Adrenal gland (tissue), 12 donors: Measurements from ENCODE around the gene ST7. TPM values are rescaled to one million over a fixed set of nuclear protein-coding genes. Genes with fewer than 3 reads are reported as not detected.
"Not testable (repeated sequence)": the region's sequence is repeated elsewhere in the genome, so short reads cannot be mapped to it uniquely, and the experiment has no call there.

Experiments
- DNase-seq, 7 donors: peaks; one replicate each; pipeline ENCODE4 v3.0.0-alpha.2; 2019 to 2020
- H3K27ac ChIP-seq, 5 donors: fragments of 200-600 bp; sonication (generic) in 4 of 5; 1 replicate in 3 of 5; 2 replicates in 2 of 5; pipeline versions ENCODE4 v1.5.1 to v1.8.0; 2016 to 2020; ENCODE audit warnings: mild to moderate bottlenecking in 1 of 5
- H3K27me3 ChIP-seq: fragments of 200-600 bp; 2 replicates; pipeline ENCODE4 v1.8.0; 2021
- H3K36me3 ChIP-seq, 2 donors: fragments of 200-600 bp; replicated peaks in 1 of 2; 1 replicate in 1 of 2; 2 replicates in 1 of 2; pipeline versions ENCODE4 v1.5.1 to v1.8.0; 2018 to 2022
- H3K4me1 ChIP-seq, 2 donors: fragments of 200-600 bp; replicated peaks in 1 of 2; 1 replicate in 1 of 2; 2 replicates in 1 of 2; pipeline versions ENCODE4 v1.5.1 to v1.8.0; 2018 to 2021
- H3K4me3 ChIP-seq, 4 donors: fragments of 200-600 bp; sonication (generic) in 3 of 4; one replicate each; pipeline ENCODE4 v1.5.1; 2016 to 2018
- H3K9me3 ChIP-seq, 3 donors: fragments of 200-600 bp; sonication (generic) in 1 of 3; replicated peaks in 1 of 3; 1 replicate in 2 of 3; 2 replicates in 1 of 3; pipeline versions ENCODE4 v1.5.1 to v1.8.0; 2016 to 2021
- POLR2A ChIP-seq, 2 donors: fragments of 450-650 bp; IDR thresholded peaks; one replicate each; pipeline ENCODE4 v1.6.1; 2017; ENCODE audit warnings: antibody characterized with exemption in 2 of 2, mild to moderate bottlenecking in 2 of 2, moderate library complexity in 1 of 2
- WGBS, 4 donors: extraction: QIAGEN DNeasy Blood & Tissue Kit in 2 of 4; methylation state at CpG; one replicate each; pipeline versions ENCODE4 v1.1.5 to v1.1.7; 2013 to 2017; 5-methylcytosine and 5-hydroxymethylcytosine counted together
- intact Hi-C, 2 donors: fragments of 100-400 bp; cut with DNase I; formaldehyde crosslinking; loops; one replicate each; pipeline versions ENCODE4 v1.14.1 to v1.15.0; 2022 to 2023
- polyA plus RNA-seq, 3 donors: library from polyadenylated mRNA; stranded (reverse); fragments of 200-250 nt in 2 of 3; fragments of 350-450 nt in 1 of 3; fragmentation: Illumina TruSeq in 1 of 3; extraction: RNeasy Lipid Tissue Mini Kit (QIAGEN cat#74804) in 1 of 3; gene quantifications; one replicate each; pipeline ENCODE4 v1.2.3, GENCODE V29; 2013 to 2014
- total RNA-seq, 9 donors: library from RNA; depleted of rRNA in 4 of 9; stranded (reverse); fragments of >200 nt in 4 of 9; fragments of 120-200 nt in 1 of 9; fragmentation: NEBNext Ultra II Directional in 1 of 9; extraction: Animal tissue kit (Norgen Biotek cat#: 25700) in 1 of 9; gene quantifications; one replicate each; pipeline versions ENCODE4 v1.1.0 to v1.2.4, GENCODE V29; 2013 to 2023
- TF ChIP-seq, protein P1 (sequence below), 6 experiments: fragments of 450-650 bp in 4 of 6; fragments of 200-600 bp in 2 of 6; sonication (generic) in 1 of 6; IDR thresholded peaks; 1 replicate in 5 of 6; 2 replicates in 1 of 6; pipeline versions ENCODE4 v1.5.1 to v1.8.0; 2016 to 2021; ENCODE audit warnings: antibody characterized with exemption in 6 of 6, mild to moderate bottlenecking in 2 of 6, moderate library complexity in 1 of 6
- donor health status: healthy with polysubstance abuse.
- donor health status: Bipolar disorder and iron deficiency.
- donor health status: DM: yes; HTN: yes; CAD: no.
- donor health status: DM: no; HTN: no; CAD: no.
- donor health status: DM: no; HTN: no; CAD: no.
- donor health status: DM: yes; HTN: yes; CAD: no.

Gene ST7
- total and polyA plus RNA-seq, 12 donors = 15.7 to 69.9 (median 33.1) TPM

DNA sequence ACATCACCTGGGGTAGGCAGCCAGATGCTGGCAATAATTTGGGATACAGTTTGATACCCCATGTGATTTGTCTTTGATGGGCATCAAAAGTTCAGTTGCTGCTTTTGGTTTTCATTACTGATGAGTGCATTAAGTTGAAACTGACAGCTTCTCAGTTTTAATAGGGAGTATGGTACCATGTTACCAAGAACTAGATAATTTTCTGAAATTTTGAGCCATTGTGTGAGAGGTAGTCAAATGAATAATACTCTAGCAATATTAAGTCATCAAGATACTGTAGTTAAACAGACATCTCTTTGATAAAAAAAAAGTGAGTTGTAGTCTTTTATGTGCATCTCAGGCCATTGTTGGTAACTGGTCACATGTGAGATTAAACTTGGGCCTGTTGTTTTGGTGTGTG is 71.5 kb downstream of the ST7 start:
- Histone ChIP-seq H3K36me3 (no peaks in the 10 kb centered on the region), H3K9me3 (peaks cover 0 to 5% (median 0%) of the 10 kb centered on the region in 3 donors), H3K4me3 (no peak overlapping the region), H3K4me1 (peaks cover 0 to 17% of the 10 kb centered on the region in 2 donors), H3K27me3 (no peaks in the 10 kb centered on the region), H3K27ac (no peak overlapping the region)
- intact Hi-C loops = no loop called here
- TF ChIP-seq, protein P1, sequence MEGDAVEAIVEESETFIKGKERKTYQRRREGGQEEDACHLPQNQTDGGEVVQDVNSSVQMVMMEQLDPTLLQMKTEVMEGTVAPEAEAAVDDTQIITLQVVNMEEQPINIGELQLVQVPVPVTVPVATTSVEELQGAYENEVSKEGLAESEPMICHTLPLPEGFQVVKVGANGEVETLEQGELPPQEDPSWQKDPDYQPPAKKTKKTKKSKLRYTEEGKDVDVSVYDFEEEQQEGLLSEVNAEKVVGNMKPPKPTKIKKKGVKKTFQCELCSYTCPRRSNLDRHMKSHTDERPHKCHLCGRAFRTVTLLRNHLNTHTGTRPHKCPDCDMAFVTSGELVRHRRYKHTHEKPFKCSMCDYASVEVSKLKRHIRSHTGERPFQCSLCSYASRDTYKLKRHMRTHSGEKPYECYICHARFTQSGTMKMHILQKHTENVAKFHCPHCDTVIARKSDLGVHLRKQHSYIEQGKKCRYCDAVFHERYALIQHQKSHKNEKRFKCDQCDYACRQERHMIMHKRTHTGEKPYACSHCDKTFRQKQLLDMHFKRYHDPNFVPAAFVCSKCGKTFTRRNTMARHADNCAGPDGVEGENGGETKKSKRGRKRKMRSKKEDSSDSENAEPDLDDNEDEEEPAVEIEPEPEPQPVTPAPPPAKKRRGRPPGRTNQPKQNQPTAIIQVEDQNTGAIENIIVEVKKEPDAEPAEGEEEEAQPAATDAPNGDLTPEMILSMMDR (IDR thresholded peaks at IDR 0.05) = no peak
- TF ChIP-seq POLR2A (IDR thresholded peaks at IDR 0.05) = no peak
- DNase-seq = no peak

DNA sequence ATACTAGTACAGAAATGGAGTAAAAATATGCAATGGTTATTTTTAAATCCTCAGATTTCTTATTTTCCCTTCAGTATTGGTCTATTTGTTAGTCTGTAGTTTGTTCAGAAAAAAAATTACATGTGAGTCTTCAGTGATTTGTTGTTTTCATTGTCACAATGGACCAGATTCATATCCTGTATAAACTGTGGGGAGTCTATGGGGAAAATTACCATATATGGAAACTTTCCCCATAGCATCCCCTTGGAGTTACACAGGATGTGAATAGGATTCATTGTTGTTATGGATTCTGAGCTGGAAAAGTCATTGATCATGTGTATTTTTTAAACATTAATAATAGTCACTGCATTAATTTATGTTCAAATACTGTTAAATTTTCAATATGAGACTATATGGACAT is 72.6 kb downstream of the ST7 start:
- intact Hi-C loops = no loop called here
- TF ChIP-seq, protein P1 (IDR thresholded peaks at IDR 0.05) = no peak
- no peak for TF ChIP-seq POLR2A (IDR thresholded peaks at IDR 0.05)
- Histone ChIP-seq H3K4me1 (peaks cover 0 to 8% of the 10 kb centered on the region in 2 donors), H3K36me3 (no peaks in the 10 kb centered on the region), H3K27me3 (no peaks in the 10 kb centered on the region), H3K27ac (no peak overlapping the region), H3K4me3 (no peak overlapping the region), H3K9me3 (peaks cover 0 to 15% (median 0%) of the 10 kb centered on the region in 3 donors)
- DNase-seq = no peak

DNA sequence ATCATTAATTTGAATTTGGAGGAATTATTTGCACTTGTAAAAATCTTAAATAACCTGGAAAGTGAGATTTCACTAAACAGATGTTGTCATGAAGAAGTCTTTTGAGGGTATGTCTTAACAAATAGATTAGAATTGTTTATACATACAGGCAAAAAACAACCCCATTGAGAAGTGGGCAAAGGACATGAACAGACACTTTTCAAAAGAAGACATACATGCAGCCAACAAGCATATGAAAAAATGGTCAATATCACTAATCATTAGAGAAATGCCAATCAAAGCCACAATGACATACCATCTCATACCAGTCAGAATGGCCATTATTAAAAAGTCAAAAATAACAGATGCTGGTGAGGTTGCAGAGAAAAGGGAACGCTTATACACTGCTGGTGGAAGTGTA is 77.0 kb downstream of the ST7 start:
- 95 to 100% (median 99%) methylated on average over 1 of the region's 1 CpG for WGBS, 4 donors
- intact Hi-C loops, H3K27me3 ChIP-seq, H3K27ac ChIP-seq, H3K4me1 ChIP-seq, H3K4me3 ChIP-seq, H3K36me3 ChIP-seq, DNase-seq: not testable (repeated sequence)
- H3K9me3 ChIP-seq = peaks cover 0 to 15% (median 0%) of the 10 kb centered on the region in 3 donors

DNA sequence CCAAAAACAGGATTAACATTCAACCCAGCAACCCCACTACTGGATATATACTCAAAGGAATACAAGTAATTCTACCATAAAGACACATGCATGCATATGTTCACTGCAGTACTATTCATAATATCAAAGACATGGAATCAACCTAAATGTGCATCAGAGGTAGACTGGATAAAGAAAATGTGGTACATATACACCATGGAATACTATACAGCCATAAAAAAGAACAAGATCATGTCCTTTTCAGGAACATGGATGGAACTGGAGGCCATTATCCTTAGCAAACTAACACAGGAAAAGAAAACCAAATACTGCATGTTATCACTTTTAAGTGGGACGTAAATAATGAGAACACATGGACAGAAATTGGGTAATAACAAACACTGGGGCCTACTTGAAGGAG is 77.5 kb downstream of the ST7 start:
- DNase-seq, H3K27me3 ChIP-seq, intact Hi-C loops, H3K36me3 ChIP-seq, H3K27ac ChIP-seq, H3K4me3 ChIP-seq: not testable (repeated sequence)
- peaks cover 0 to 15% (median 0%) of the 10 kb centered on the region in 3 donors for H3K9me3 ChIP-seq
- WGBS, 4 donors = 0 to 4% (median 2%) methylated on average over 1 of the region's 1 CpG
- peaks cover 0 to 13% of the 10 kb centered on the region in 2 donors for H3K4me1 ChIP-seq

DNA sequence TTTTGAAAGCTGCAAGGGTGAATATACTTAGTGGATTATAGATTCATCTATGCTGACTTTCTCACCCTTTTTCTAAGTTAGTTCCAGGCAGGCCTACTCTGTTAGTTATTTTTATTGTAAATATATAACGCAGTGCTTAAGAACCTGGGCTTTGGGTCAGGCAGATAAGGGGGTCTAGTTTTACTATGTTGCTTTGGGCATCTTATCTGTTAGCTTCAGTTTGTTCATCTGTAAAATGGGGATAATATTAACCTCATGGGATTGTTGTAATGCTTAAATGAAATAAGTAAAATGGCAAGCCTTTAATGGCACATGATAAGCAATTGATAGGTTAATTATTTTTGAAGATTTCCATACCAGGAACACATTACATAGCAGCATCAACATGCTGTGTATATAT is 79.5 kb downstream of the ST7 start:
- 90 to 100% (median 95%) methylated on average over 1 of the region's 1 CpG for WGBS, 4 donors
- H3K4me3 ChIP-seq = no peak overlapping the region
- H3K36me3 ChIP-seq = no peaks in the 10 kb centered on the region
- peaks cover 6 to 26% of the 10 kb centered on the region in 2 donors for H3K4me1 ChIP-seq
- no peak overlapping the region for H3K27ac ChIP-seq
- intact Hi-C loops = no loop called here
- H3K27me3 ChIP-seq = no peaks in the 10 kb centered on the region
- DNase-seq = no peak
- TF ChIP-seq, protein P1 (IDR thresholded peaks at IDR 0.05) = no peak
- TF ChIP-seq POLR2A (IDR thresholded peaks at IDR 0.05) = no peak
- H3K9me3 ChIP-seq = peaks cover 0 to 15% (median 0%) of the 10 kb centered on the region in 3 donors
